Fibroblast of skin of scalp (primary cell): Measurements from ENCODE around the gene COL19A1.

Experiments used
- DNase-seq: peaks from one replicate; pipeline ENCODE4 v3.0.0-alpha.2; 2013

The COL19A1 gene

GRCh38 chr6:70234561-70235236 lies 368.3 kb downstream of the COL19A1 start:
- DNase-seq: no peak

GRCh38 chr6:70236343-70236742 lies 370.0 kb downstream of the COL19A1 start:
- DNase-seq: no peak

GRCh38 chr6:70241031-70241430 lies 374.7 kb downstream of the COL19A1 start:
- DNase-seq: no peak

- DNase-seq: no peak
Measured at GRCh38 chr6:70241991-70242420, 375.6 kb downstream of the COL19A1 start.

- no peak for DNase-seq
Measured at GRCh38 chr6:70246118-70246517, 379.8 kb downstream of the COL19A1 start.

- no peak for DNase-seq
Measured at GRCh38 chr6:70252604-70253003, 386.2 kb downstream of the COL19A1 start.

GRCh38 chr6:70253923-70254322 lies 387.6 kb downstream of the COL19A1 start:
- DNase-seq: no peak

- DNase-seq: no peak
Measured at GRCh38 chr6:70254784-70255183, 388.4 kb downstream of the COL19A1 start.

GRCh38 chr6:70257768-70258273 lies 391.5 kb downstream of the COL19A1 start:
- no peak for DNase-seq

GRCh38 chr6:70258483-70258882 lies 392.1 kb downstream of the COL19A1 start:
- DNase-seq: no peak
